Osteoblast (primary cell): ENCODE results near the gene TCIRG1. TPM values are rescaled to one million over a fixed set of nuclear protein-coding genes. Genes with fewer than 3 reads are reported as not detected.

ENCODE experiments used
- DNase-seq: peaks from one replicate; pipeline ENCODE4 v3.0.0; 2011; ENCODE audit warnings: low spot score, mixed read lengths; ENCODE audit not compliant: insufficient read length; ENCODE audit errors: missing footprints
- H2AFZ ChIP-seq: 2 replicates; pipeline ENCODE4 v1.6.0; 2011; ENCODE audit warnings: mild to moderate bottlenecking, low read length
- H3K27ac ChIP-seq: 2 replicates; pipeline ENCODE4 v1.5.1; 2011; ENCODE audit warnings: mild to moderate bottlenecking, low read depth, low read length, moderate library complexity
- H3K27me3 ChIP-seq: 2 replicates; pipeline ENCODE4 v1.6.0; 2012; ENCODE audit warnings: mild to moderate bottlenecking, control low read depth, inconsistent platforms, low read length, moderate library complexity; ENCODE audit not compliant: insufficient read depth
- H3K36me3 ChIP-seq: 2 replicates; pipeline ENCODE4 v1.5.1; 2011; ENCODE audit warnings: mild to moderate bottlenecking, low read length, control low read depth, moderate library complexity; ENCODE audit not compliant: insufficient read depth
- H3K4me1 ChIP-seq: 2 replicates; pipeline ENCODE4 v1.5.1; 2011; ENCODE audit warnings: mild to moderate bottlenecking, low read length, control low read depth, moderate library complexity; ENCODE audit not compliant: insufficient read depth
- H3K4me2 ChIP-seq: 2 replicates; pipeline ENCODE4 v1.6.0; 2011; ENCODE audit warnings: mild to moderate bottlenecking, low read length; ENCODE audit not compliant: insufficient read depth
- H3K4me3 ChIP-seq: fragments of 200-600 bp; sonication (generic); 3 replicates; pipeline ENCODE4 v1.5.1; 2012; ENCODE audit warnings: mild to moderate bottlenecking, low read length, inconsistent platforms; ENCODE audit not compliant: insufficient read depth
- H3K79me2 ChIP-seq: 2 replicates; pipeline ENCODE4 v1.6.0; 2012; ENCODE audit warnings: mild to moderate bottlenecking, low read length, control low read depth, inconsistent platforms; ENCODE audit not compliant: insufficient read depth
- H3K9me3 ChIP-seq: 2 replicates; pipeline ENCODE4 v1.5.1; 2011; ENCODE audit warnings: low read depth, low read length, control low read depth
- H4K20me1 ChIP-seq: 2 replicates; pipeline ENCODE4 v1.6.0; 2012; ENCODE audit warnings: mild to moderate bottlenecking, low read length, control low read depth; ENCODE audit not compliant: insufficient read depth
- CTCF ChIP-seq: IDR thresholded peaks from 2 replicates; pipeline ENCODE4 v1.5.1; 2011; ENCODE audit warnings: mild to moderate bottlenecking, low read depth, low read length, moderate library complexity; ENCODE audit errors: extremely low read depth
- total RNA-seq: library from RNA; depleted of rRNA; stranded (reverse); fragments of >200 nt; gene quantifications from 2 replicates; pipeline ENCODE4 v1.2.3, GENCODE V29; 2012

The TCIRG1 gene
- total RNA-seq, 1 donor, result 85.4 TPM

- Histone ChIP-seq H2AFZ (no peak overlapping the region), H3K4me2 (no peak overlapping the region)
Observed at GRCh38 chr11:68033708-68034045, 5.1 kb upstream of the TCIRG1 start.

GRCh38 chr11:68035266-68035876 lies 3.5 kb upstream of the TCIRG1 start:
- no peaks in the 10 kb centered on the region for H4K20me1 ChIP-seq
- H3K4me3 ChIP-seq, result no peak overlapping the region
- H3K27ac ChIP-seq, result no peak overlapping the region
- DNase-seq, result peak; percentile 82
- no peak overlapping the region for H2AFZ ChIP-seq
- no peaks in the 10 kb centered on the region for H3K9me3 ChIP-seq
- peaks cover 55% of the 10 kb centered on the region for H3K79me2 ChIP-seq
- TF ChIP-seq CTCF, result no peak
- H3K4me1 ChIP-seq, result peaks cover 25% of the 10 kb centered on the region
- no peaks in the 10 kb centered on the region for H3K27me3 ChIP-seq
- H3K4me2 ChIP-seq, result no peak overlapping the region
- peaks cover 25% of the 10 kb centered on the region for H3K36me3 ChIP-seq

More at GRCh38 chr11:68033708-68034045, 5.1 kb upstream of the TCIRG1 start:
- DNase-seq, result peak; percentile 58
- Histone ChIP-seq H3K4me1 (peaks cover 31% of the 10 kb centered on the region), H3K27me3 (no peaks in the 10 kb centered on the region), H4K20me1 (no peaks in the 10 kb centered on the region), H3K27ac (no peak overlapping the region), H3K79me2 (peaks cover 42% of the 10 kb centered on the region), H3K36me3 (peaks cover 25% of the 10 kb centered on the region), H3K4me3 (no peak overlapping the region), H3K9me3 (no peaks in the 10 kb centered on the region)
- no peak for TF ChIP-seq CTCF

DNA sequence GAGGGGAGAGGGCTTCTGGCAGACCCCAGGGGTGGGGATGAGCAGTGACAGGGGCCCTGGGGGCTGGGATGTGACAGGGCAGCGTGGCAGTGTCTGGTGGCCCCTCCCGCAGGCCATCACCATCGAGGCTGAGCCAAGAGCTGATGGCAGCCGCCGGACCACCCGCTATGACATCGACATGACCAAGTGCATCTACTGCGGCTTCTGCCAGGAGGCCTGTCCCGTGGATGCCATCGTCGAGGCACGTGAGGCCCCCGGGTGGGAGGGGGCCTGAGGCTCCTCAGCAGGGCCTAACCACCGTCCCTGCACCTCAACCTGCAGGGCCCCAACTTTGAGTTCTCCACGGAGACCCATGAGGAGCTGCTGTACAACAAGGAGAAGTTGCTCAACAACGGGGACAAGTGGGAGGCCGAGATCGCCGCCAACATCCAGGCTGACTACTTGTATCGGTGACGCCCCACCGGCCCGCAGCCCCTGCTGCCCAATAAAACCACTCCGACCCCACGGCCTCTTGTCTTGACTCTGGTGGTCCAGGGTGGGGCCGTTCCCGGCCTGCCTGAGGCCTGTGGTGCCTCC lies 2.6 kb upstream of the TCIRG1 start:
- no peaks in the 10 kb centered on the region for H3K9me3 ChIP-seq
- no peak overlapping the region for H3K27ac ChIP-seq
- H2AFZ ChIP-seq, result no peak overlapping the region
- H3K79me2 ChIP-seq, result peaks cover 56% of the 10 kb centered on the region
- no peak for TF ChIP-seq CTCF
- no peak overlapping the region for H3K4me2 ChIP-seq
- no peak overlapping the region for H3K4me3 ChIP-seq
- peaks cover 25% of the 10 kb centered on the region for H3K36me3 ChIP-seq
- DNase-seq, result peak; percentile 80
- peaks cover 29% of the 10 kb centered on the region for H3K4me1 ChIP-seq
- no peaks in the 10 kb centered on the region for H3K27me3 ChIP-seq
- no peaks in the 10 kb centered on the region for H4K20me1 ChIP-seq

DNA sequence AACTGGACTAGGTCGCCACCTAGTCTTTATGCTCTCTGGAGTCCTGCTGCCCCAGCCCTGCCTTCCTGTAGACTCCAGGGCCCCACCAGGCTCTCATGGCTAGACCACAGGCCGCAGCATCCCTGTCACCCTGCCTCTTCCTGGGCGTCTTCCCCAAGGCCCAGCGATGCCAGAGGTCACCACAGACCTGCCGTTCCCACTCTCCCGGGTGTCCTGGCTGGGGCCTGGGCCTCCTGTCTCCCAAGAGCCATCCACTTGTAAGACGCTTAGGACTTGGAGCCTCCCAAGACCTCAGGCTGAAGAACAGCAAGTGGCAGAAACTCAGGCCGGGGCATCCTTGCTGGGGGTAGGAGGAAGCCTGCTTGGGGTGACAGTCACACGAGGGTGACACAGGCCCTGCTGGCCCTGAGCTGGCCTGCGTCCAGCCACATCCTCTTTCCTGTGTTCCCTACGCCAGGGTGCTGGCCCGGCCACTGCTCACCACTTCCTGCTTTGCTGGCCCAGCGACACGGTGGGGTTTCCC lies 2.0 kb upstream of the TCIRG1 start:
- H3K79me2 ChIP-seq, result peaks cover 56% of the 10 kb centered on the region
- no peak overlapping the region for H3K27ac ChIP-seq

More for the DNA sequence above, 2.0 kb upstream of the TCIRG1 start:
- peak; percentile 84 for DNase-seq
- H2AFZ ChIP-seq, result no peak overlapping the region
- H3K27me3 ChIP-seq, result no peaks in the 10 kb centered on the region
- H3K36me3 ChIP-seq, result peaks cover 26% of the 10 kb centered on the region
- H4K20me1 ChIP-seq, result no peaks in the 10 kb centered on the region
- TF ChIP-seq CTCF, result no peak
- H3K4me1 ChIP-seq, result peaks cover 24% of the 10 kb centered on the region
- no peaks in the 10 kb centered on the region for H3K9me3 ChIP-seq
- no peak overlapping the region for H3K4me3 ChIP-seq
- no peak overlapping the region for H3K4me2 ChIP-seq
